Kidney capillary endothelial cell (primary cell): ENCODE measurements around the gene GAPT.

Source experiments
- DNase-seq: peaks from one replicate; pipeline ENCODE4 v3.0.0-alpha.2; 2018; ENCODE audit warnings: low spot score

GAPT gene

DNA sequence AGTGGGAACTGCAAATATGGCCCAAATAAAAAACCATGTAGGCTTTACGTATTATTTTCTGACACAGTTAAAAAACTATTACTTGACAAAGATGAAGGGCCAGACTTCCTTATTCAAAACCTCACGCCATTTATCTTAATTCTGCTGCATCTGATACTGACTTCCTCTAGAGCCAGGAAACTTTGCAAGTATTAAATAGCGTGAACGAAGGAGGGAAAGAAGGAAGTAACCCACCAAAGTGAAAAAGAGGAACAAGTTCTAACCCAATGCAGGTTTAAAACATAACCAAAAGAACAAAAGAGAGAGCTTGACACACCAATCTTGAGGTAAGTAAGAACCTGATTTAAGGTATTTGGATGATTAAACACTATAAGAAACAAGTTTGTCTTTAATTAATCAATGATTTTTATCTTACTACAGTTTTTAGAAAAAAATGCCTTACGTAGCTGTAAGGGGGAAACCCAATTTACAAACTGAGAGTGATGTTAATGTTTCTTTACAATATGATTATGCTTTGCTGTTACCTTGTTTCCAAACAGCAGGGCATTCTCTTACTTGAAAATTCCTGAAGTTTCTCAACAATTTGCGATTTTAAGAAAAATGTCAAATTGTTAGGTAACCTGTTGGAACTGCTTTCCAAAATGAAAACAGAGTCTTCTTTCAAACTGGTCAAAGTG is at the start of gene GAPT:
Gene GAPT, plus strand, starts transcription at position 220 of the 677 bp plus-strand sequence. CDS start 3,102 bp downstream, outside the sequence.
- no peak for DNase-seq

DNA sequence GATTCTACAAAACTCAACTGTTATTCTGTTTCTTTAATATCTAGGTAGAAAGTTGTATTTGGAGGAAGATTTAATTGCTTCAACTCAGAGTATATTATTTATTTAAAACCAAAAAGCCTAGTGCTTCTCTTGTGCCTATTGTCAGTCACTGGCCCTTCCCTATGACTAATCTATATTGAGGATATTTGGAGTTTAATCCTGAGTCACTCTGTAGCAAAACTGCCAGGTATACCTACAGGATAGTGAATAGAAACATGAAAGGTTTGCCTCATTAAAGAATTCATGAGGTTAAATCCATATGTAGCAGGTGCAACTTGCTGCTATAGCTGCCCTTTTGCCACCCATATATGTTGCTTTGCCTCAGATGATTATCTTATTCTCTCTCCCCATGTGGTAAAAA is 46.4 kb upstream of the GAPT start:
- DNase-seq: no peak

DNA sequence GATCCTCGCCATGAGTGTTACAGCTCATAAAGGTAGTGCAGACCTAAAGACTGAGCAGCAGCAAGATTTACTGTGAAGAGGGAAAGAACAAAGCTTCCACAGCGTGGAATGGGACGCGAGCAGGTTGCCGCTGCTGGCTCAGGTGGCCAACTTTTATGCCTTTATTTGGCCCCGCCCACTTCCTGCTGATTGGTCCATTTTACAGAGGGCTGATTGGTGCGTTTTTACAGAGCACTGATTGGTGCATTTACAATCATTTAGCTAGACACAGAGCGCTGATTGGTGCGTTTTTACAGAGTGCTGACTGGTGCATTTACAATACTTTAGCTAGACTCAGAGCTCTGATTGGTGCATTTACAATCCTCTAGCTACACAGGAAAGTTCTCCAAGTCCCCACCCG is 45.2 kb upstream of the GAPT start:
- DNase-seq: no peak

DNA sequence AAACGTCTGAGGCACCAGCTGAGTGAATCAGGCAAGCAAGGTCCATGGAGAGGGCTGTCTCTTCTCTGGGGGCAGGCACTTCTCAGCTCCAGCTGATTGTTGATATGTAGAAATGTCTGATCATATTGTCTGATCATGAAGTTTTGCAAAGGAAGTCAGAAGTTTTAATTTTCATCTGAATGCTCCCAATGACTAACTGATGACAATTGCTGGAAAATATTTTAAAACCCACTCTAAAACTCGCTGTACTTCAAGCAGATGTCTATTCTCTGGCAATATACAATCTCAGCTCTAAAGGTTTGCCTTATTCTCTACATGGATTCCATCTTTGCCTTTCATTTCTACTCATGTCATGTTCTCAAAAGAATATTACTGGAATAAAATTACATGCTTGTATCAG is 44.0 kb upstream of the GAPT start:
- DNase-seq: no peak

DNA sequence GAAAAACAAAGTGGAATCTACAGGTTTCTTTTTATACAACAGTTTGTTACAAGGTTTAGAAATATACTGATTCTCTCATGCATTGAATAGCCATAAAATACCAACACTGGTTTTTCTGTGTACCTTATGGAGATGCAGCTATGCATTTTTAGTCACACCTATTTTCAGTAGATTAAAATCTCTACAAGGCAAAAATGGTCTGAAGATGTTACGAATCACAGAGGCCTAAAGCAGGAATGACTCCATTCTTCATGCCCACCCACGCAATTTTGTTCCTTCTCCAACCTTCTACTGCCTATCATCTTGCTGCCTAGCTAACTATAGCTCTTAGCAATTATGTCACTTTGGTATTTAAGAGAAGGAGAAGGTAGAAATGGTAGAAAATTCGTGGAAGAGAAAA is 41.2 kb upstream of the GAPT start:
- DNase-seq: no peak

DNA sequence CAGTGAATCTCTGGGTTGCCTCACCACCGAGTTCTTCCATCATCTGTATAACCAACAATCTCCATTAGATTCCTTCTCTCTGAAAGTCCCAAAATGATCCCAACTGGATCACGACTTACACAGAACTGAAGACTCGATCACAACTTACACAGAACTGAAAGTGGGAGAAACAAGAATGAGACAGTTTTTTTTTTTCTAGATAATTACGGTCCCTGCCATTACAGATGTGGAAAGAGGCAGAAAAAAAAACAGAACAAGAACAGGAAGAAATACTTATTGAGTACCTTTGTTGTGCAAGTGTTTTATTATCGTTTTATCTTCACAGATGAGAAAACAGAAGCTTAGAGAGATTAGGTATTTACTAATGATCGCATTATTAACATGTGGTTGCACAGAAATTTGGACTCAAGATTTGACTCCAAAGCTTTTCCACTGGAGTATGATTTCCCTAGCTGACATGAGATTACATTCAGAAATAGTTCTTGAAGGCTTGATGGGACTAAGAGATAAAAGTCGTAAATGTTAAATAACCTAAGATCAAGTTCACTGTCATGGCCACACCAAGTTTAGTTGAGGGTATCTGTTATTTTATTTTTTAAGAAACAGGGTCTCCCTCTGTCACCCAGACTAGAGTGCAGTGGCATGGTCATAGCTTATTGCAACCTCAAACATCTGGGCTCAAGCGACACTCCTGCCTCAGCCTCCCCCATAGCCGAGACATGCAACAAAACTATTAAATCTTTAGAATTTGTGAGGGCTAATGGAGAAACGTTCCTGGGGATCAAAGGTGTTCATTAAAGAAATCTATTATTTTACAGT is 40.2 kb upstream of the GAPT start:
- no peak for DNase-seq

DNA sequence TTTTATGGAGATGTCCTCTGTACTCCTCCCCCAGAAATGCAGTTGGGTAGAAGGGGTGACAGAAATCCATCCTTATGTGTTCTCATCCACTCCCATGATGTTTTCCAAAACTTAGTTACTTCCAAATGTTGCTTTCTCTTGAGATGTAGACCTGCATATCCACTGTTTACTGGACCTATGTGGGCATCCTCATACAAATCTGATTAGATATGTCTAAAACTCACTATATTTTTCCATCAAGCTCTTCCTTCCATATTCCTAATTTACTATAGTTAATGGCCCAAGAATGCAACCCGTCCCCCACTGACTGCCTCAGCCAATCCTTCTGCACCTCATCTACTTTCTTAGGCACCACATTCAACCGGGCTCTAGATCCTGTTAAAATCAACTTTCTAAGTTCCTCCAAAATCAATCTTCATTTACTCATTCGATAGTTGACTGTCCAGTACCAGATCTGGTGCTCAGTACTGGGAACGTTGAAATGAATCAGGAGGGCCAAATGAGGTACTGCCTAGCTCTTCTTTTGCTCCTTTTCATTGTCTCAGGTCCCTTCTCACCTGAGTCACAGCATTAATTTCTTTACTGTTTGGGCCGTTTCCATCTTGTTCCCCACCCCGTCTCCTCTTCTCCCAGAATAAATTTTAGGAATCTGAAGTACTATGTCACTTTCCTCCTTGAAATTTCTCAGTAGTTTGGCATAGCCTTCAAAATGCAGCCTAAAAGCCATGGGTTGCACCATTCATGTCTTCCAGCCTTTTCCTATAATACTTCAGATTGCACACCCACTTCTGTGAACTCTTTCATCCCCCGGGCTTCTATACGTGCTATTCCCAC is 39.3 kb upstream of the GAPT start:
- no peak for DNase-seq

DNA sequence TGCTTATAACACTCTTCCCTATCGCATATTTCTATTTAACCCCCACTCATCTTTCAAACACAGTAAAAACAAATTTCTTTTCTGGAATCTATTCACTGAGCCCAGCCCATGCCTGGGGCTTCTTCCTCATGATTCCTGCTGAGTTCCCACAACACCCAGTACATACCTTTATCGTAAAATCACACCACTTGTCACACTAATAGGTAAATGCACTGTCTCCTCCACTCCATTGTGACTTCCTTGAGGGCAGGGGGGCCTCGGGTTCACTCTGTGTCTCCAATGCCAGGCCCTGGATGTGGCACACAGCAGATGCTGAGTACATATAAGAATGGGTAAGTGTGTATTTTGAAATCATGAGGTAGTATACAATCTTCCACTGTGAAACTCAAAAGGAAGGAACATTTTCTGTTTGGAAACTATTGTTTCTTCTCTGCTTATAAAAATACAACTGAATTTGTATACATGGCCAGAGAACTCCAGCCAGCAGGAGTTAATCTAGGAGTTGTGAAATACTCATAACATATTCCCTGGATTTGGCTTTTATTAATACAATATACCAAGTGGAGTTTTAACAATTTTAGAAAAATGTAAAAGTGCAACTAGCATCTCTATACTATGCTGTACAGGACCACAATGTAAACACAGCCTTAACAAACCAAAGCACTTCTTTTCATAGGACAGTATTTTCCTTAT is 38.5 kb upstream of the GAPT start:
- no peak for DNase-seq

DNA sequence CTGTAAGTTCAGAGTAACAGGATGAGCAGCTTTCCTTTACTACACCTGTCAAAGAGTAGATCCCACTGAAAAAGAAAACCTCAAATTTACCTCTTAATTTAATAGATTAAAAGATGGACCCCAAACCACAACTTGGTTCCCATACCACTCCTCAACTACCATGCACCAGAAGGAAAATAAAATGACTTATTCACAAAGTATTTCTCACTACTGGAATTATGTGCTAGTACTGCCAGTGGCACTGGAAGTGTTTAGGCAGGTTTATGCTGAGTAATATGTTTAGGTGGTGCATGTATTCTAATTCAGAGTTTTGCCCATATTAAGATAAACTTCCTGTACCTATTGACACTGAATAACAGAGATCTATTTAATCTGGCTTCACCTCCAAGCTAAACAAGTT is 37.9 kb upstream of the GAPT start:
- no peak for DNase-seq

DNA sequence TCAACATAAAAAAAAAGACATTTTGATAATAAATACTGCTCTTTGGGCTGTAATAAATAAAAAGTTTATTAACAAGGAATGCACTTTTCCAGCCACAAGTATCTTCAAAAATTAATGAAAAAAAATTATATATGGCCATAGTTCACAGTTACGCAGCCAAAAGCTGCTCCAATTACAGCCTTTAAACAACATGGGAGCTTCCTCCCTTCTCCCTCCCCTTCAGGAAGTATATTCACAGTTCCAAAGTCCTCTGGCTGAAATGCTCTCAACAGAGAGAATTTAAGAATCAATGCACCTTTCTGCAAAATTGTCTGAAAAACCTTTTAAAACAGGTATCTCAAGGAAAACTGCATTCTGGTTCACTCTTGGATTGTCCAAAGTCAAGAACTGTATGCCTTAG is 37.2 kb upstream of the GAPT start:
- no peak for DNase-seq

DNA sequence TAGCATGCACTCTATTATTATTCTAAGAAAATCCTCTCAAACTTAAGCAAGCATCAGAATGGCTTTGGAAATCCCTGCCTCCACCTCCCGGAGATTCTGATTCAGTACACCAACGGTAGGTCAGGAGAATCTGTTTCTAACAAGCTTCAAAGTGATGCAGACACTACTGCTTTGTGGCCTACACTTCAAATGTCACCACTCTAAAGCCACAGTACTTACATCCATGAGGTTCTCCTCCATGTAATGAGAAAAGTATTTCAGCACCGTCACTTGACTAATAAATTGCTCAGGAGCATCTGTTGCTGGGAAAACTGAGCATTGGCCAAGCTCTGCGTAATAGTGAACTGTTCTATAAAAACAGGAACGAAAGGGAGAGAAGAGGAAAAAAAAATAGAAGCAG is 36.2 kb upstream of the GAPT start:
- DNase-seq: no peak

DNA sequence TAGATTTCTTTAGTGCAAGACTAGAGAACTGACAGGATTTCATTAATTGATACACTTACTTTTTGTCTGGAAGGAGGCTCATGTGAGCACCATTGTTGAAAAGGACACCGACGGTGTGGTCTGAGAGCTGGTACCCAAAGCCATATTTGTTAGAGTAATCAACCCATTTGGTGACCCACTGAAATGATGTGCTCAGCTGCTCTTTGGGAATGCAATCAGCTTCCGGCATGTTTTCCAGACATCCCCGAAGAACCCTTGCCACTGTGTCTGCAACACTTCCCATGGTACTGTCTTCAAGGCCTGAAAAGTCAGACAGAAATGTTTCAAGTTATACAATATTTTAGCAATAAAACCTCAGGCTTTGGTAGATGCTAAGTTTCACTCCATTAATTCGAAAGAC is 35.8 kb upstream of the GAPT start:
- DNase-seq: peak; percentile 53

DNA sequence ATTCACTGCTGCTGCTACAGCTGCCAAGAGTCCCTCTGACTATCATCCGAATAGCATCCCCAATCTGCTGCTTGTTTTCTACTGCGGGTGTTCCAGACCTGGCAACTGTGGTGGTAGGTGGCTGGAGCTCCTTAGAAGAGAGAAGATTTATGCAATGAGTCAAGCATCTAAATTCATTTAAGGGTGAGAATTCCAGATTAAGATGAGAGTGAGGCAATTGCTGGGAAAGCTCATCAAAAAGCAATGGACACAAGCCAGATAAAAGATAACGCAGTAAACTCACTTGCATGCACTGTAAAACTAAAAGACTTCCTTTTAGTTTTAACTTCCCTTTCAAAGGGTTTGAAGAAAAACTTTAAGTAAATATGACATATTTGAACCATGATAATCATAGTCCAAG is 35.2 kb upstream of the GAPT start:
- DNase-seq: no peak

DNA sequence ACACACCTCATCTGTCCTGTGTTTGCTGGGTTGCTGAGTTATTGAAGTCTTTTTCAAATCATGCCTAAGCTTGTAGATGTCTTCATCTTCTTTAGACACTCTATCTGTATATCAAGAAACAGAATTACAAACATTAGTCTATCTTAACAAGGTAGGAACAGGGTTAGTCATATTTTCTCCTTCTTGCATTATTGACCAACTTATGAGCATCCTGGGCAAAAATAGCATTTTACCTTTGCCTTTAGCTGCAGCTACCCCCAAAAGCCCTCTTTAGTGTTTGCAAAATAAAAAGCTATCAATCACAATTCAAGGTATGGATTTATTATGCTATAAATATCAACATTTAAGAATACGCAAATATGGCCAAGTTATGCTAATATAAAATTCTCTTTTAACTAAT is 34.7 kb upstream of the GAPT start:
- DNase-seq: no peak

DNA sequence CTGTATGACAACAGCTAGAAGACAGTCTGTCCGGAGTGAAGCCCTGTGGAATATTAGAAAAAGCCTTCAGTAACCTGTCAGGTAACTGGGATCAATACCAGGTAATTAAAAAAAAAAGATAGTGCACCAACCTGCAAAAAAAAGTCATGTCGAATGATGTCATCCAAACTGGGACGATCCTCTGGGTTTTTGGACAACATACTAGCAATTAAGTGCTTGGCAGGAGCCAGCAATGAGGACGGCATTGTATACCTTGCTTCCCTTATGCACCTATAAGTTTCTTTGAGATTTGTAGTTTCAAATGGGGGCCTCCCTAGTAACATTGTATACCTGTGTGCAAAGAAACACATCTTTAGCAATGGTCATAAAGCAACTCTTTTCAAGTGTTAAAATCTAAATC is 34.2 kb upstream of the GAPT start:
- DNase-seq: no peak

DNA sequence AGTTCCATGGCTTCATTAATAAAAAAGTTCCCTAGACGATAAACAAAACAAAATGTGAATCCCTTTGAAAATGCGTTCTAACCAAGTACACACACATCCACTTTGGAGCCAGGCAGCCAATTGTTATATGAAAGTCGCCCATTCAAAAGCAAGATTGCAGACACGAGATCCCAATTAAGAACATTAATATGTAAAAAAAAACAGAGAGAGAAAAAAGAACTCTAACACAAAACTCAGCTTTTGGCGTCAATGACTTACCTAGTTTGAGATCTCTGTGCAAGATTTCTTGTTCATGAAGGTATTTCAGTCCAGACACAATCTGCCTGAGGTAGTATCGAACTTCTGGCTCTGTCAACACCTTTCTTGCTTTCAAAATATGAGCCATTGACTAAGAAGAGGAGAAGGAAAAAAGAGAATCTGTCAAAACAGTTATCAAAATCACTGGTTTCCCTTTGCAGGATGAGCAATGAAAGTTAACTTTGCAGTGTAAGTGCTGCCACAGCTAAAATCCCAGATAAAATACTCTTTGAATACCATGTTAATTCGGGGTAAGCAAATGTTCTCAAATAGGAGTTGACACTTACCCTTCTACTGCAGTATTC is 33.0 kb upstream of the GAPT start:
- no peak for DNase-seq

DNA sequence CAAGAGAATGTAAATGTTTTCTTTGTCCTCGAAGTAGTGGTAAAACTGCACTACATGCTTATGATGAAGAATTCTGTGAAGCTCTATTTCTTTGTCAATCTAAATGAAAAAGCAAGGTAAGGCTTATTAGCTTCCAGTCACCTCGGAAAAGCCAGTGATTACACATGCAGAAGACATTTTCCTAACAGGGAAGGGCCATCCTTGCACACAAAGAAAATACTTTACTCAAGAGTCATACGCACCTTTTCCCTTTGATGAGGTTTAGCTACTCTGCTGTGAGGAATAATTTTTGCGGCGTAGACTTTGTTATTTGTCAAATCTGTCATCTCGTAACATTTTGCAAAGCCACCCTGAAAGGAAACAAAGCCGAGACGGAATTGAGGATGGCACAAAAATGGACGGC is 32.5 kb upstream of the GAPT start:
- DNase-seq: peak; percentile 50

DNA sequence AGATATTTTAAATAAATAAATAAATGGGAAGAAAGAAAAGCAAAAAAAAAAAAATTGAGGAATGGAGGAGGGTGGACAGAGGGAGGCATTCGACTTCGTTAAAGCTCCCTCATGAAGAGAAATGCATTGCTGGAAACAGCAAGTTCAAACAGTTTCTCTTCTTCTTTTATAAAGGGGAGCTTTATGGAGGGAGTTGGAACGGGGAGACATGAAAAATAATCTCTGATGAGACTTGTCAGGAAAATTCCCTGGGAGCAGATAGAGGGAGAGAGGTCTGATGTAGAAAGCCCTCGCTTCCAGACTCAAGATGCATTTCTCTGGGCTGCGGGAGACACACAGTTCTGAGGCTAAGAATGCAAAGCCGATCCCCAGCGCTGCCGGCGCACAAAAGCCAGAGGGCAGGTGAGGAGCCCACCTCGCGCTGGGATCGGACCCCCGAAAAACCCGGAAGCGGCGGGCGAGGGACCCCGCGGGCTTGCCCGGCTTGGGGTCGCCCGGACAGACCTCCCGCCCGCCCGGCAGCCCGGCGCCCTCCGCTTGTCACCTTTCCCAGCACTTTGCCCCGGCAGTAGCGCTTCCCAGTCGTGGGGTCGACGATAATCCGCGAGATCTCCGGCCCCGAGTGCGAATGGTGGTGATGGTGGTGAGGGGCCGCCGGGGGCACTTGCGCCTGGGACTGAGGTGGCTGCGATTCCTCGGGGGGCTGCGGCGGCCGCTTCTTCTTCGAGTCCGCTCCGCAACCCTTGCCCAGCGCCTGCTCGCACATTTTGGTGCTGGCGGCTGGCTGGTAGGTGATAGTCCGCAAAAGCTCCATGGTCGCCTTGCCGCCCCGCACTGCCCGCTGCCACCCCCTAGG is 31.9 kb upstream of the GAPT start:
- no peak for DNase-seq

DNA sequence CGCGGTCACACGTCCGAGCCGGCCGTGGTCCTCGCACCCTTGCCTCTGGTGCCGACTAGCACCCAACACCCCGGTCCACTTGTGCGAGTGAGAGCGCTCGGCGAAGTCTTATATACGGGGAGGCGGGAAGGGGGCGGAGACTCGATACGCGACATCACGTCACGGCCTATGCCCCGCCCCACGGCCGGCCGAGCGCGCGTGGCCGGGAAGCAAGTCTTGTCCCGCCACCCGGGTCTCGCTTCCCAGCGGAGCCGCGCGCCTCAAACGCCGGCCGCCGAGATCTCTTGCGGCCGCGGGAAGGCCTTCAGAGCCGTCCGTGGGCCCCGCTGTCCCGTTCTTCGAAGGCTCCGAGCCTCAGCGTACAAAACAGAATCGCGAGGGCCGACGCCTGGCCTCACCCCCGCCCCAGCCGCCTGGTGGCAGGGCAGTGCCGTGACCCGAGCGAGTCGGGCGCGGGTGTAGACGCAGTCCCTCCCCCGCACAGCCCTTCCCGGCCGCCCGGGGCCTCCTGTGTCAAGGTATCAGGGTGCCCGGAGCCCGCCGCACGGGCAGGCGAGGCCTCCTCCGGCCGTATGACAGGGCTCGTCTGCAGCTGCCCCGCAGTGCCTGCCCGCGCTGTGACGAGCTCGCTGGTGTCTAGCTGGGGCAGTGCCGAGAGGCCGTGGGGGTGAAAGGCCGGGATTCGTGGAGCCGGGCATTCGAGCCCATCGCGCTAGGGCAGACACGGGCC is 31.1 kb upstream of the GAPT start, which contains the start of gene PLK2:
Gene PLK2, minus strand, starts transcription at position 85 of the 730 bp plus-strand sequence. CDS start 127 bp downstream, outside the sequence.
- DNase-seq: peak; percentile 87

DNA sequence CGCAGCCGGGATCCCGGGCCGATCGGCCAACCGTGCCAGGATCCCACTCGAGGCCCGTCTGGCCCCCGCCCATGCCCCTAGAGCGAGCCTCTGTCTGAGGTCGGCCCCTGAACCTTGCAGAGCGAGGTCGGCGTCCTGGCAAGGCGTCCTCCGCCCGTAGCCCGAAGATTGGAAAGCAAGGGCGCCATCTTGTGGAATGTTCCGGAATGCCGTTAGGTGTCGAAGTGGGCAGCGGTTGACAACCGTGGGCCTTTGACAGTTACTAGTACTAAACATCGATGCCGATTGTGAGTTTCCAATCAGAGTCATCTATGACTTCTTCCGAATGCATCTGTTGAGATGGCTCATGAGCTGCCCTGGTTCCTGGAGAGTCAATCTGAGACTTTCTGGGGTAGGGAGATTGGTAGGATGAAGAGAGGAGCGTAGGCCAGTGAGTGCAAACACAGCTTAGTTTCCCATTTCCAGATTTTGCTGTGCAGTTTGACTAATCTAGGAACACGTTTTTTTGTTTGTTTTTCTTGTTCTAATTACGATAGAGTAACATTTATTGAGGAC is 30.4 kb upstream of the GAPT start:
- DNase-seq: peak; percentile 89
